AG04450 (cell line): ENCODE results near the gene SOBP. TPM values are rescaled to one million over a fixed set of nuclear protein-coding genes. Genes with fewer than 3 reads are reported as not detected.

Experiments
- CTCF ChIA-PET: fragments of 300-600, 350-600 bp; formaldehyde crosslinking; extraction: SDS; loops from one replicate; lab custom pipeline; 2022; ENCODE audit warnings: antibody characterized with exemption, inconsistent platforms; lab: Charles Lee
- POLR2A ChIA-PET: fragments of 350-600 bp; formaldehyde crosslinking; extraction: SDS; loops from one replicate; lab custom pipeline; 2021; ENCODE audit warnings: antibody characterized with exemption, inconsistent platforms; lab: Yijun Ruan, JAX
- DNase-seq: peaks from one replicate; pipeline ENCODE4 v3.0.0-alpha.2; 2011; ENCODE audit warnings: low read depth, low spot score
- H3K27ac ChIP-seq: one replicate; pipeline ENCODE4 v1.5.1; 2012; ENCODE audit warnings: low read depth, low read length, control low read depth
- H3K27me3 ChIP-seq: one replicate; pipeline ENCODE4 v1.6.0; 2012; ENCODE audit warnings: low read length; ENCODE audit not compliant: control insufficient read depth, insufficient read depth
- H3K4me3 ChIP-seq: 2 replicates; pipeline ENCODE4 v1.5.1; 2011; ENCODE audit warnings: mild to moderate bottlenecking, low read depth, low read length, control low read depth
- H3K9me3 ChIP-seq: 2 replicates; pipeline ENCODE4 v1.5.1; 2012; ENCODE audit warnings: low read length; ENCODE audit not compliant: control insufficient read depth, insufficient read depth
- polyA plus RNA-seq: library from polyadenylated mRNA; depleted of rRNA; stranded (reverse); fragments of >200 nt; gene quantifications from 2 replicates; pipeline ENCODE4 v1.2.3, GENCODE V29; 2011
- TF ChIP-seq, protein P1 (sequence below): IDR thresholded peaks from 2 replicates; pipeline ENCODE4 v1.5.1; 2011; ENCODE audit warnings: low read depth, low read length, control low read depth, inconsistent platforms

SOBP gene
- polyA plus RNA-seq, 1 experiment: 0.76 TPM

DNA sequence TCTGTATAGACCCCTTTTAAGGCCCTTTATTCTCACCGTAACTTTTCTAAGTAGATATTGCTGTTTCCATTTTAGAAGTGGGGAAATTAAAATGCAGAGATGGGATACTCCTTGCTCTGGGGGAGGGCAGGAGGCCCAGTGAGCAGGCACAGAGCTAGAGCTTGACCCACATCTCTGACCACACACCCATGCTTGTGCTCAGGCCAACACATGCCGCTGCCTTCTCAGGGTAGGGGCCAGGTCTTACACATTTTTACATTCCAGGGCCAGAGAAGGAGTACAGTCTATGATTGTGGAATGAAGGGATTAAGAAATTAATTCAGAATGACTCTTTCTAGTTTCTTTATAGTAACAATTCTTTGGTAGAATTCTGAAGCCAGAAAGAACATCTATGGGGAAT, 104.8 kb downstream of the SOBP start:
- POLR2A ChIA-PET: no interaction called here

DNA sequence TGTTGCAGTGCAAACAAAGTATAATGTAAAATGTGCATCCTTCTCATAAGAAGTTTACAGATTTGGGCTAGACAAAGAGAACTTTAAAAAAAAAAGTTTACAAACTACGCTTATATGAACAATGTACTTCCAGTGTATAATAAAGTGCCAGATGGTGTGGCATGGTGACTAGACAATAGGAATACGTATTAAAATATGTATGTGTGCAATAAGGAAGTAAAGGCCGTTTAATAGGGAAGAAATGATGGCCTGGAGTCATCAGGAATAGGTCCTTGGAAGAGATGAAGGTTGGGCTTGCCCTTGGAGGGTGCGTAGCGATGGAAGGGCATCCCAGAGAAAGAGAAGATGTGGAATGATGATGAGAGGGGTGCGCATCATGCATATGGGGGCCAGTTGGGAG, 108.2 kb downstream of the SOBP start:
- H3K27ac ChIP-seq: no peak overlapping the region
- H3K9me3 ChIP-seq: no peaks in the 10 kb centered on the region
- DNase-seq: no peak
- H3K4me3 ChIP-seq: no peak overlapping the region
- TF ChIP-seq, protein P1, sequence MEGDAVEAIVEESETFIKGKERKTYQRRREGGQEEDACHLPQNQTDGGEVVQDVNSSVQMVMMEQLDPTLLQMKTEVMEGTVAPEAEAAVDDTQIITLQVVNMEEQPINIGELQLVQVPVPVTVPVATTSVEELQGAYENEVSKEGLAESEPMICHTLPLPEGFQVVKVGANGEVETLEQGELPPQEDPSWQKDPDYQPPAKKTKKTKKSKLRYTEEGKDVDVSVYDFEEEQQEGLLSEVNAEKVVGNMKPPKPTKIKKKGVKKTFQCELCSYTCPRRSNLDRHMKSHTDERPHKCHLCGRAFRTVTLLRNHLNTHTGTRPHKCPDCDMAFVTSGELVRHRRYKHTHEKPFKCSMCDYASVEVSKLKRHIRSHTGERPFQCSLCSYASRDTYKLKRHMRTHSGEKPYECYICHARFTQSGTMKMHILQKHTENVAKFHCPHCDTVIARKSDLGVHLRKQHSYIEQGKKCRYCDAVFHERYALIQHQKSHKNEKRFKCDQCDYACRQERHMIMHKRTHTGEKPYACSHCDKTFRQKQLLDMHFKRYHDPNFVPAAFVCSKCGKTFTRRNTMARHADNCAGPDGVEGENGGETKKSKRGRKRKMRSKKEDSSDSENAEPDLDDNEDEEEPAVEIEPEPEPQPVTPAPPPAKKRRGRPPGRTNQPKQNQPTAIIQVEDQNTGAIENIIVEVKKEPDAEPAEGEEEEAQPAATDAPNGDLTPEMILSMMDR: no peak
- ChIA-PET CTCF (no interaction called here), POLR2A (no interaction called here)
- no peaks in the 10 kb centered on the region for H3K27me3 ChIP-seq

More for the DNA sequence above, 104.8 kb downstream of the SOBP start:
- Histone ChIP-seq H3K9me3 (no peaks in the 10 kb centered on the region), H3K4me3 (no peak overlapping the region), H3K27ac (no peak overlapping the region), H3K27me3 (no peaks in the 10 kb centered on the region)
- TF ChIP-seq, protein P1: no peak
- CTCF ChIA-PET: no interaction called here
- DNase-seq: no peak

DNA sequence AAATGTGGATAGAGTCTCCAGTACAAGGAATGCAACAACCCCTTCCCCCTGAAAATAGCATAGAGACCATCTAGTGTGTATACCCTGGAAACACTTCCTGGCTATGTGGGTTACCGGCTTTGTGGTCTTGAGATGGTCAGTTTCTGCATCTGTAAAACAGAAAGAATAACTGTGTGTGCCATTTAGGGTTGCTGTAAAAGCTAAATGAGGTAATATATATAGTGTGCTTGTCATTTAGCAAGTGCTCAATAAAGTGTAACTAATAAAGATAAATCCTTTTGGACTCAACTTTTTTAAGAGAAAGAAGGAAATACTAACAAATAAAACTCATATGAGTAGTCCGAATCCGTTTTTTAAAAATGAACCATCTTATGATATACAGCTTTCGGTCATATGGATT, 109.1 kb downstream of the SOBP start:
- ChIA-PET POLR2A (no interaction called here), CTCF (interaction anchor here (0.7 kb wide), 1 partner anchor 249 kb away, joined by 3 read pairs; no protein-coding TSS in a partner anchor)
- no peak overlapping the region for H3K4me3 ChIP-seq
- H3K27ac ChIP-seq: no peak overlapping the region
- TF ChIP-seq, protein P1: no peak
- no peak for DNase-seq
- no peaks in the 10 kb centered on the region for H3K9me3 ChIP-seq
- H3K27me3 ChIP-seq: no peaks in the 10 kb centered on the region

DNA sequence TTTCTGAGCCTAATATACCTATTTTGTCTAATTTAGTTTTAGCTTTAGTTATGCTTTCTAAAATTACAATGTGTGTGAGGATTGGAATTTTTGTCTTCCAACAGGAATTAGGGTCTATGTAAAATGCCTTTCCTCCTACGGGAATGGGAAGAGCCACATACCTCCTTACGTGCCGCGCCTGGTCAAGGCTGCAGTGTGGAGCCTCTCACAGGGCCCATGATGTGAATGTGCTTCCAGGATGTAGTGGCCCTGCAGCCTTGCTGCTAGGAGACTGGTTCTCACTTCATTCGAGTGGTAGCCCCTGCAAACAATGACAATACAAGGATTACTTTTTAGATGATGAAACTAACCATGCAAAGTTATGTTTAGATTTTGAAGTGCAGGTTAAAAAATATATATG, 110.2 kb downstream of the SOBP start:
- no peak for DNase-seq
- Histone ChIP-seq H3K27me3 (no peaks in the 10 kb centered on the region), H3K4me3 (no peak overlapping the region), H3K9me3 (no peaks in the 10 kb centered on the region), H3K27ac (no peak overlapping the region)
- POLR2A ChIA-PET: interaction anchor here (0.7 kb wide), 1 partner anchor 240 kb away, joined by 4 read pairs; no protein-coding TSS in a partner anchor
- TF ChIP-seq, protein P1: no peak
- CTCF ChIA-PET: interaction anchor here (0.7 kb wide), 1 partner anchor 920 kb away, joined by 3 read pairs; no protein-coding TSS in a partner anchor

DNA sequence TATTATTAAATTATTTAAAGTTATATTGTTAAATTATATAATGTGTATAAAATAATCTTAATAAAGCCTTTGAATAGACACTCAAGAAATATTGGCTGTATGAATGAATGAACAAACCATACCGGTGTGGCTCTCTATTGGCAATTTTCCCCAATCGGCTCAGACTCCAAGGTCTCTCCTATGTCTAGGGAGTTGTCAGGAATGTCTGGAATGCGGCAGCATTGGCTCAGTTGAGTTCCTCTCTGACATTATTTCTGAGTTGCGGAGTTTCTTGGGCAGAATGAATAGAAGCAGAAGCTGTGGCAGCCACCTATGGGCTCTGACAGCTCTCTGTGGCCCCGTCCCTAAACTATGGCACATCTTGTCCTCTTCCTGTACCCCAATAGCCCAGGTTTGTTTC, 111.0 kb downstream of the SOBP start:
- no peak overlapping the region for H3K4me3 ChIP-seq
- POLR2A ChIA-PET: interaction anchor here (0.7 kb wide), 1 partner anchor 240 kb away, joined by 4 read pairs; no protein-coding TSS in a partner anchor
- TF ChIP-seq, protein P1: no peak
- H3K27me3 ChIP-seq: no peaks in the 10 kb centered on the region
- H3K27ac ChIP-seq: no peak overlapping the region
- peak; percentile 4 for DNase-seq
- CTCF ChIA-PET: interaction anchor here (0.7 kb wide), 1 partner anchor 921 kb away, joined by 3 read pairs; no protein-coding TSS in a partner anchor
- H3K9me3 ChIP-seq: no peaks in the 10 kb centered on the region
